Trophoblast cell (in vitro differentiated cells and primary cell): Measurements from ENCODE around the gene SFSWAP.
"Not testable (repeated sequence)": the region's sequence is repeated elsewhere in the genome, so short reads cannot be mapped to it uniquely, and the experiment has no call there.

Experiments used
- DNase-seq, 2 donors: peaks; one replicate each; pipeline ENCODE4 v3.0.0-alpha.2; 2016
- H2AFZ ChIP-seq: 2 replicates; pipeline ENCODE4 v1.6.1; 2013; ENCODE audit warnings: low read length, moderate library complexity, mild to moderate bottlenecking; ENCODE audit not compliant: insufficient read depth, poor library complexity
- H2AK5ac ChIP-seq: 2 replicates; pipeline ENCODE4 v1.6.1; 2013; ENCODE audit warnings: mild to moderate bottlenecking, low read length
- H2BK120ac ChIP-seq: 2 replicates; pipeline ENCODE4 v1.6.1; 2013; ENCODE audit warnings: low read length, mild to moderate bottlenecking, moderate library complexity; ENCODE audit not compliant: insufficient read depth, poor library complexity
- H2BK12ac ChIP-seq: 2 replicates; pipeline ENCODE4 v1.6.1; 2013; ENCODE audit warnings: mild to moderate bottlenecking, low read length, moderate library complexity
- H2BK5ac ChIP-seq: 2 replicates; pipeline ENCODE4 v1.6.1; 2013; ENCODE audit warnings: low read length, low read depth, moderate library complexity, mild to moderate bottlenecking; ENCODE audit not compliant: poor library complexity
- H3K14ac ChIP-seq: 2 replicates; pipeline ENCODE4 v1.6.1; 2013; ENCODE audit warnings: mild to moderate bottlenecking, low read length
- H3K18ac ChIP-seq: 2 replicates; pipeline ENCODE4 v1.6.1; 2013; ENCODE audit warnings: mild to moderate bottlenecking, low read length
- H3K23ac ChIP-seq: 2 replicates; pipeline ENCODE4 v1.6.1; 2013; ENCODE audit warnings: low read length
- H3K27ac ChIP-seq: 2 replicates; pipeline ENCODE4 v1.5.1; 2013; ENCODE audit warnings: low read depth, mild to moderate bottlenecking, inconsistent platforms, low read length, moderate library complexity
- H3K27me3 ChIP-seq: 2 replicates; pipeline ENCODE4 v1.6.1; 2013; ENCODE audit warnings: inconsistent platforms, mild to moderate bottlenecking, low read length, moderate library complexity; ENCODE audit not compliant: insufficient read depth
- H3K36me3 ChIP-seq, 2 experiments: 1 replicate in 1 of 2; 2 replicates in 1 of 2; pipeline ENCODE4 v1.6.1; 2013; ENCODE audit warnings: low read length in 2 of 2, mild to moderate bottlenecking in 2 of 2, moderate library complexity in 1 of 2; ENCODE audit not compliant: insufficient read depth in 2 of 2, control insufficient read depth in 1 of 2
- H3K4ac ChIP-seq: 2 replicates; pipeline ENCODE4 v1.6.1; 2013; ENCODE audit warnings: low read depth, mild to moderate bottlenecking, low read length, moderate library complexity
- H3K4me1 ChIP-seq, 2 experiments: 1 replicate in 1 of 2; 2 replicates in 1 of 2; pipeline ENCODE4 v1.6.1; 2013; ENCODE audit warnings: low read length in 2 of 2, mild to moderate bottlenecking in 2 of 2, moderate library complexity in 1 of 2; ENCODE audit not compliant: insufficient read depth in 2 of 2, control insufficient read depth in 1 of 2
- H3K4me2 ChIP-seq: 2 replicates; pipeline ENCODE4 v1.6.1; 2013; ENCODE audit warnings: inconsistent platforms, mild to moderate bottlenecking, low read length, moderate library complexity
- H3K4me3 ChIP-seq: 2 replicates; pipeline ENCODE4 v1.5.1; 2013; ENCODE audit warnings: mild to moderate bottlenecking, low read depth, low read length, inconsistent platforms
- H3K79me1 ChIP-seq: one replicate; pipeline ENCODE4 v1.6.1; 2013; ENCODE audit warnings: low read length
- H3K79me2 ChIP-seq: 2 replicates; pipeline ENCODE4 v1.6.1; 2013; ENCODE audit warnings: low read length, mild to moderate bottlenecking; ENCODE audit not compliant: control insufficient read depth, insufficient read depth, poor library complexity
- H3K9ac ChIP-seq: 2 replicates; pipeline ENCODE4 v1.6.1; 2013; ENCODE audit warnings: mild to moderate bottlenecking, low read length
- H3K9me3 ChIP-seq: 2 replicates; pipeline ENCODE4 v1.6.1; 2013; ENCODE audit warnings: low read depth, mild to moderate bottlenecking, control low read depth, inconsistent platforms, low read length; ENCODE audit not compliant: insufficient read depth
- H4K12ac ChIP-seq: 2 replicates; pipeline ENCODE4 v1.6.1; 2013; ENCODE audit warnings: low read depth, mild to moderate bottlenecking, low read length, moderate library complexity
- H4K8ac ChIP-seq: 2 replicates; pipeline ENCODE4 v1.6.1; 2013; ENCODE audit warnings: low read depth, mild to moderate bottlenecking, low read length, moderate library complexity
- H4K91ac ChIP-seq: one replicate; pipeline ENCODE4 v1.6.1; 2013; ENCODE audit warnings: low read depth, mild to moderate bottlenecking, low read length, moderate library complexity
- WGBS: extraction: QIAGEN DNeasy Blood & Tissue Kit; methylation state at CpG from one replicate; pipeline ENCODE4 v1.1.7; 2013; ENCODE audit warnings: missing lambda C conversion rate; ENCODE audit not compliant: insufficient read length, insufficient coverage; ENCODE audit errors: extremely low coverage; 5-methylcytosine and 5-hydroxymethylcytosine counted together

The SFSWAP gene

GRCh38 chr12:131674373-131674772 lies 36.5 kb upstream of the SFSWAP start:
- Histone ChIP-seq H3K18ac (no peak overlapping the region), H3K36me3 (no peaks in the 10 kb centered on the region), H3K27me3 (no peaks in the 10 kb centered on the region), H3K14ac (no peak overlapping the region), H2BK5ac (no peak overlapping the region), H3K79me2 (no peaks in the 10 kb centered on the region), H3K4ac (no peak overlapping the region), H3K4me1 (no peaks in the 10 kb centered on the region), H2AFZ (no peak overlapping the region), H3K79me1 (no peaks in the 10 kb centered on the region), H3K9ac (no peak overlapping the region), H2AK5ac (no peak overlapping the region), H3K27ac (no peak overlapping the region), H2BK120ac (no peak overlapping the region), H3K9me3 (peaks cover 15% of the 10 kb centered on the region), H4K8ac (no peak overlapping the region), H4K91ac (no peak overlapping the region), H2BK12ac (no peak overlapping the region), H3K4me2 (no peak overlapping the region), H3K23ac (no peak overlapping the region), H3K4me3 (no peak overlapping the region), H4K12ac (no peak overlapping the region)
- no peak for DNase-seq
- WGBS = no CpG with 5 or more reads among the region's 6 CpGs

- H3K23ac ChIP-seq = no peak overlapping the region
- no CpG with 5 or more reads among the region's 21 CpGs for WGBS
- H3K27ac ChIP-seq = no peak overlapping the region
- H4K12ac ChIP-seq = no peak overlapping the region
- H2BK12ac ChIP-seq = no peak overlapping the region
- H3K79me2 ChIP-seq = no peaks in the 10 kb centered on the region
- H3K27me3 ChIP-seq = no peaks in the 10 kb centered on the region
- H3K4me1 ChIP-seq = no peaks in the 10 kb centered on the region
- H2BK5ac ChIP-seq = no peak overlapping the region
- H3K79me1 ChIP-seq = no peaks in the 10 kb centered on the region
- H2AK5ac ChIP-seq = no peak overlapping the region
- no peak overlapping the region for H3K4ac ChIP-seq
- H3K9ac ChIP-seq = no peak overlapping the region
- peaks cover 15% of the 10 kb centered on the region for H3K9me3 ChIP-seq
- no peaks in the 10 kb centered on the region for H3K36me3 ChIP-seq
- H4K8ac ChIP-seq = no peak overlapping the region
- H3K4me2 ChIP-seq = no peak overlapping the region
- H3K4me3 ChIP-seq = no peak overlapping the region
- no peak for DNase-seq
- H3K18ac ChIP-seq = no peak overlapping the region
- no peak overlapping the region for H2AFZ ChIP-seq
- no peak overlapping the region for H4K91ac ChIP-seq
- H3K14ac ChIP-seq = no peak overlapping the region
- H2BK120ac ChIP-seq = no peak overlapping the region
Measured at GRCh38 chr12:131675126-131676080, 35.5 kb upstream of the SFSWAP start.

GRCh38 chr12:131676544-131676943 lies 34.3 kb upstream of the SFSWAP start:
- Histone ChIP-seq H3K79me1 (no peaks in the 10 kb centered on the region), H3K36me3 (no peaks in the 10 kb centered on the region), H4K12ac (no peak overlapping the region), H3K27ac (no peak overlapping the region), H3K4ac (no peak overlapping the region), H3K4me1 (no peaks in the 10 kb centered on the region), H3K9me3 (peaks cover 15% of the 10 kb centered on the region), H4K91ac (no peak overlapping the region), H2AK5ac (no peak overlapping the region), H2BK120ac (no peak overlapping the region), H3K9ac (no peak overlapping the region), H3K27me3 (no peaks in the 10 kb centered on the region), H3K18ac (no peak overlapping the region), H3K14ac (no peak overlapping the region), H3K4me3 (no peak overlapping the region), H2AFZ (no peak overlapping the region), H4K8ac (no peak overlapping the region), H2BK12ac (no peak overlapping the region), H3K4me2 (no peak overlapping the region), H3K23ac (no peak overlapping the region), H3K79me2 (no peaks in the 10 kb centered on the region), H2BK5ac (no peak overlapping the region)
- no peak for DNase-seq
- WGBS = no CpG with 5 or more reads among the region's 7 CpGs

GRCh38 chr12:131677067-131677466 lies 33.8 kb upstream of the SFSWAP start:
- not testable (repeated sequence) for H3K79me2 ChIP-seq, H3K4me1 ChIP-seq, H4K8ac ChIP-seq, H3K18ac ChIP-seq, H3K14ac ChIP-seq, H2AFZ ChIP-seq, H2AK5ac ChIP-seq, H4K12ac ChIP-seq, H2BK5ac ChIP-seq, H3K27ac ChIP-seq, H3K27me3 ChIP-seq, H2BK120ac ChIP-seq, H3K23ac ChIP-seq, H4K91ac ChIP-seq, H3K4ac ChIP-seq, DNase-seq, H3K36me3 ChIP-seq, H3K4me3 ChIP-seq, H2BK12ac ChIP-seq, H3K4me2 ChIP-seq, H3K9ac ChIP-seq, H3K79me1 ChIP-seq
- WGBS = no CpG with 5 or more reads among the region's 6 CpGs
- H3K9me3 ChIP-seq = peaks cover 15% of the 10 kb centered on the region
